ENCODE measurements around the gene GVQW3.

GVQW3 gene

DNA sequence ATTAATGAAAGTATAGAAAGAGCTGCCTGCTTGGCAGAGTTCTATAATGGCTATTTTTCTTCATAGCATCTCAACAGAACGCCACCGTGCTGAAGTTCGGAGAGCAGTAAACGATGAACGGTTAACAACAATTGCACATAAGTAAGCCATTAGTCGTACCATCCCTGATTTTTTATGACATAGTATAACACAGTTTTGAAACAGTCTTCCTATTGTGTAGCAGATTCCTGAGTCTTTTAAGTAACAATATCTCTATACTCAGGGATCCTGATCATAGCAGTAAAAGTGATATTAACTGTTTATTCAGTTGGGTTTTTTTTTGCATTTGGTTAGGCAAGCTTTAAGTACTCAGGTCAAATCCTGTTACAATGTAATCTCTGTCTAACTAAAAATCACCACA lies 72.1 kb downstream of the GVQW3 start:
- DNase-seq = no peak

DNA sequence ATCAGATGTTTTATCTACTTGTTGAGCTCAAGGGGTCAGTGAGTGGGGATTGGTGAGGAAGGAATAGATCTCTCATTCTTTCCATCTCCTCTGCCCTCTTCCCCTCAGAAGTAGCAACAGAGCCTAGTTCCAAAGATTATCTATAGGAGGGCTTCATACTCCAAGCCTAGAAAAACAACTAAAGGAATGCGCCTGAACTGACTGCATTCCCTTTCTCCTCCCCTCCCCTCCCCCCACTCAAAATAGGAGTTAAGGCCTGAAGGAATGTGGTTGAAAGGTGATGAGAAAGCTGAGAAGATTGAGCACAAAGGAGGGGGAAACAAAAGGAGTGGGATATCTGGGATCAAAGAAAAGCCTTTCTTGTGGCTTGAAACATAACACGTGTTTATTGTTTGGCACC lies 74.2 kb downstream of the GVQW3 start:
- no peak for DNase-seq

DNA sequence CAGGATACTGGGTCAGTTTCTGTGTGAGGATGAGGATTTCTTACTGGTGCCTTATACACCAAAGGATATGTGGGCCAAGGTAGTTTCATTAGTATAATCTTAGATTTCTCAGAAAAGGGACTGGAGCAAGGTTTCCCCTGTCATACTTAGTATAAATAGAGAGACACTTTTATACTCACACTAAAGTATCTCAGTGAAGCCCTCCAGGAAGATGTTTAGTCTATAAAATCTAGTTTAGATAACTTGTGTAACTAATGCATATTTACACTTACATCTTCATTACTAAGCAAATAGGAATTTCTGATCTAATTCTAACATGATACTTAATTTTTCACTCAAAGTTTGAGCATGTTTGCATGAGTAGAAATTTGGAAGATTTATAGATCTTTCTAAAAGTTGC lies 74.8 kb downstream of the GVQW3 start:
- no peak for DNase-seq

DNA sequence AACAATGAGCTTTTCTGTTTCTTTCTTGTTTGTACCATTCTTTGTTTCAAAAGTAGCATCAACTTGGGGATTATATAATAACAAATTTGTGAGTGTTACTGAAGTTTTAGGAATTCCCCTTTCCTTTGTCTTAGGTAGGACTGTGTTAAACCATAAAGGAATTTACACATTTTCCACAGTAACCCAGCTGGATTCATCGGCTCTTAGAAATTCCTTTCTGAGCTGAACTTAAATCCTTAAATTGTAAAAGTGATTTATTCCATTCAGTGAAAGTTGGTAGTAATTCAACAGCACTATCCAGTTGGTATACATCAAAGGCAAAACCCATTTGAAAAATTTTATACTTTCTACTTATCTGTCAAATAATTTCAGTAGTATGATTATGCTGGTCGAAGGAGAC lies 75.4 kb downstream of the GVQW3 start:
- no peak for DNase-seq

Measured in NCI-H1417 treated with DMSO at 0.1 percent for 48 hours (cell line).